Activated naive CD4-positive, alpha-beta T cell treated with anti-CD3 and anti-CD28 coated beads, Interleukin-2, amount 50 U/mL, for 16 hours (primary cell): Measurements from ENCODE around the gene UST.

Source experiments
- DNase-seq: peaks from one replicate; pipeline ENCODE4 v3.0.0-alpha.2; 2020

Gene UST

GRCh38 chr6:149049230-149049629, 302.4 kb downstream of the UST start:
- DNase-seq = no peak

- DNase-seq = no peak
Observed at GRCh38 chr6:149050160-149050559, 303.3 kb downstream of the UST start.

GRCh38 chr6:149052350-149053106, 305.7 kb downstream of the UST start:
- DNase-seq = no peak

GRCh38 chr6:149053848-149054558, 307.2 kb downstream of the UST start:
- no peak for DNase-seq

GRCh38 chr6:149054559-149055194, 307.8 kb downstream of the UST start:
- no peak for DNase-seq

- no peak for DNase-seq
Observed at GRCh38 chr6:149055195-149055899, 308.5 kb downstream of the UST start.

GRCh38 chr6:149056777-149057463, 310.1 kb downstream of the UST start:
- no peak for DNase-seq

- DNase-seq = no peak
Observed at GRCh38 chr6:149057464-149057840, 310.6 kb downstream of the UST start.

- DNase-seq = no peak
Observed at GRCh38 chr6:149059557-149059956, 312.7 kb downstream of the UST start.

- DNase-seq = peak; percentile 31
Observed at GRCh38 chr6:149060300-149060984, 313.6 kb downstream of the UST start.

GRCh38 chr6:149060985-149061760, 314.3 kb downstream of the UST start:
- DNase-seq = no peak

GRCh38 chr6:149061930-149062329, 315.1 kb downstream of the UST start:
- DNase-seq = no peak

GRCh38 chr6:149062653-149063348, 316.0 kb downstream of the UST start:
- no peak for DNase-seq

GRCh38 chr6:149063468-149063867, 316.6 kb downstream of the UST start:
- no peak for DNase-seq

GRCh38 chr6:149064001-149064659, 317.3 kb downstream of the UST start:
- DNase-seq = no peak

GRCh38 chr6:149064660-149065015, 317.8 kb downstream of the UST start:
- no peak for DNase-seq

- no peak for DNase-seq
Observed at GRCh38 chr6:149065121-149065520, 318.3 kb downstream of the UST start.

GRCh38 chr6:149065658-149066556, 319.1 kb downstream of the UST start:
- DNase-seq = no peak

GRCh38 chr6:149071997-149072396, 325.2 kb downstream of the UST start:
- DNase-seq = no peak
